ENCODE results near the gene DENND2C.
A peak's percentile ranks its signal among the peaks of the same experiment; 100 is the strongest.

DENND2C gene

GRCh38 chr1:114669562-114670082, at the start of gene DENND2C:
Gene DENND2C, minus strand, starts transcription at chr1:114670049. Its CDS starts 44,065 bp downstream, at chr1:114625984.
- no peak for DNase-seq (ENCODE audit: low read depth)

GRCh38 chr1:114719424-114719787, 49.6 kb upstream of the DENND2C start:
- no peak for DNase-seq (ENCODE audit: low read depth)

GRCh38 chr1:114718661-114719423, 49.0 kb upstream of the DENND2C start:
- no peak for DNase-seq (ENCODE audit: low read depth)

GRCh38 chr1:114716304-114717170, 46.7 kb upstream of the DENND2C start, which contains the start of gene NRAS:
Gene NRAS, minus strand, starts transcription at chr1:114716771. Its CDS starts 611 bp downstream, at chr1:114716160.
- DNase-seq (ENCODE audit: low read depth), result peak; percentile 92

GRCh38 chr1:114715952-114716303, 46.1 kb upstream of the DENND2C start:
- no peak for DNase-seq (ENCODE audit: low read depth)

GRCh38 chr1:114712977-114713376, 43.1 kb upstream of the DENND2C start:
- DNase-seq (ENCODE audit: low read depth), result no peak

- no peak for DNase-seq (ENCODE audit: low read depth)
These were observed 40.5 kb upstream of the DENND2C start for GRCh38 chr1:114710360-114710759.

- DNase-seq (ENCODE audit: low read depth), result no peak
These were observed 37.8 kb upstream of the DENND2C start for GRCh38 chr1:114707604-114708003.

GRCh38 chr1:114703242-114703641, 33.4 kb upstream of the DENND2C start:
- DNase-seq (ENCODE audit: low read depth), result no peak

GRCh38 chr1:114702737-114703136, 32.9 kb upstream of the DENND2C start:
- DNase-seq (ENCODE audit: low read depth), result no peak

- no peak for DNase-seq (ENCODE audit: low read depth)
These were observed 32.1 kb upstream of the DENND2C start for GRCh38 chr1:114701931-114702330.

GRCh38 chr1:114700036-114700600, 30.3 kb upstream of the DENND2C start:
- DNase-seq (ENCODE audit: low read depth), result no peak

- DNase-seq (ENCODE audit: low read depth), result no peak
These were observed 27.0 kb upstream of the DENND2C start for GRCh38 chr1:114696810-114697209.

GRCh38 chr1:114695430-114696058, 25.7 kb upstream of the DENND2C start, which contains the start of gene AMPD1:
Gene AMPD1, minus strand, starts transcription at chr1:114695546. Its CDS starts 75 bp downstream, at chr1:114695471.
- DNase-seq (ENCODE audit: low read depth), result no peak

GRCh38 chr1:114694540-114695310, 24.9 kb upstream of the DENND2C start:
- no peak for DNase-seq (ENCODE audit: low read depth)

GRCh38 chr1:114692947-114693346, 23.1 kb upstream of the DENND2C start:
- DNase-seq (ENCODE audit: low read depth), result no peak

GRCh38 chr1:114691061-114691460, 21.2 kb upstream of the DENND2C start:
- no peak for DNase-seq (ENCODE audit: low read depth)

GRCh38 chr1:114690148-114690547, 20.3 kb upstream of the DENND2C start:
- no peak for DNase-seq (ENCODE audit: low read depth)

GRCh38 chr1:114688526-114688925, 18.7 kb upstream of the DENND2C start:
- DNase-seq (ENCODE audit: low read depth), result no peak

- DNase-seq (ENCODE audit: low read depth), result no peak
These were observed 16.0 kb upstream of the DENND2C start for GRCh38 chr1:114685851-114686250.

GRCh38 chr1:114677691-114678090, 7.8 kb upstream of the DENND2C start:
- no peak for DNase-seq (ENCODE audit: low read depth)
